Mesendoderm (in vitro differentiated cells): ENCODE measurements around the gene ISG20L2.

ENCODE experiments used
- DNase-seq: peaks from one replicate; pipeline ENCODE4 v3.0.0; 2013
- H2AK5ac ChIP-seq: 2 replicates; pipeline ENCODE4 v1.6.1; 2013; ENCODE audit warnings: low read length, inconsistent platforms
- H2BK120ac ChIP-seq: 2 replicates; pipeline ENCODE4 v1.6.1; 2013; ENCODE audit warnings: low read depth, mild to moderate bottlenecking, low read length, moderate library complexity, mixed read lengths
- H2BK15ac ChIP-seq: replicated peaks from 2 replicates; pipeline ENCODE4 v1.6.1; 2013; ENCODE audit warnings: low read depth, mild to moderate bottlenecking, moderate library complexity
- H2BK5ac ChIP-seq: 2 replicates; pipeline ENCODE4 v1.6.1; 2013; ENCODE audit warnings: low read length, inconsistent platforms
- H3K18ac ChIP-seq: 2 replicates; pipeline ENCODE4 v1.6.1; 2013; ENCODE audit warnings: mild to moderate bottlenecking, low read length, mixed read lengths
- H3K23ac ChIP-seq: one replicate; pipeline ENCODE4 v1.6.1; 2013; ENCODE audit warnings: low read length
- H3K27ac ChIP-seq: 2 replicates; pipeline ENCODE4 v1.5.1; 2013; ENCODE audit warnings: low read depth, mild to moderate bottlenecking, inconsistent platforms, low read length, moderate library complexity
- H3K27me3 ChIP-seq: 2 replicates; pipeline ENCODE4 v1.6.1; 2013; ENCODE audit warnings: low read length, control low read depth, mild to moderate bottlenecking, inconsistent platforms; ENCODE audit not compliant: insufficient read depth, poor library complexity
- H3K36me3 ChIP-seq: 2 replicates; pipeline ENCODE4 v1.6.1; 2013; ENCODE audit warnings: low read length, inconsistent platforms; ENCODE audit not compliant: control insufficient read depth, insufficient read depth
- H3K4ac ChIP-seq: one replicate; pipeline ENCODE4 v1.6.1; 2013; ENCODE audit warnings: low read depth, mild to moderate bottlenecking, low read length, moderate library complexity
- H3K4me1 ChIP-seq: 2 replicates; pipeline ENCODE4 v1.6.1; 2013; ENCODE audit warnings: low read depth, low read length, inconsistent platforms; ENCODE audit not compliant: control insufficient read depth
- H3K4me2 ChIP-seq: 2 replicates; pipeline ENCODE4 v1.6.1; 2013; ENCODE audit warnings: low read length
- H3K4me3 ChIP-seq: 2 replicates; pipeline ENCODE4 v1.5.1; 2013; ENCODE audit warnings: mild to moderate bottlenecking, low read length
- H3K56ac ChIP-seq: one replicate; pipeline ENCODE4 v1.6.1; 2013; ENCODE audit warnings: low read length
- H3K79me1 ChIP-seq: 2 replicates; pipeline ENCODE4 v1.6.1; 2013; ENCODE audit warnings: low read length, inconsistent platforms
- H3K79me2 ChIP-seq: 2 replicates; pipeline ENCODE4 v1.6.1; 2013; ENCODE audit warnings: mild to moderate bottlenecking, low read length; ENCODE audit not compliant: control insufficient read depth, insufficient read depth
- H3K9ac ChIP-seq: 2 replicates; pipeline ENCODE4 v1.6.1; 2013; ENCODE audit warnings: low read length, inconsistent platforms
- H4K5ac ChIP-seq: one replicate; pipeline ENCODE4 v1.6.1; 2013; ENCODE audit warnings: low read length
- H4K8ac ChIP-seq: one replicate; pipeline ENCODE4 v1.6.1; 2013; ENCODE audit warnings: low read depth, mild to moderate bottlenecking, control low read depth, low read length, moderate library complexity
- WGBS: extraction: QIAGEN DNeasy Blood & Tissue Kit; methylation state at CpG from one replicate; pipeline ENCODE4 v1.1.7; 2013; ENCODE audit warnings: low lambda C conversion rate, missing lambda C conversion rate; ENCODE audit not compliant: insufficient coverage; ENCODE audit errors: extremely low coverage; 5-methylcytosine and 5-hydroxymethylcytosine counted together

The ISG20L2 gene

DNA sequence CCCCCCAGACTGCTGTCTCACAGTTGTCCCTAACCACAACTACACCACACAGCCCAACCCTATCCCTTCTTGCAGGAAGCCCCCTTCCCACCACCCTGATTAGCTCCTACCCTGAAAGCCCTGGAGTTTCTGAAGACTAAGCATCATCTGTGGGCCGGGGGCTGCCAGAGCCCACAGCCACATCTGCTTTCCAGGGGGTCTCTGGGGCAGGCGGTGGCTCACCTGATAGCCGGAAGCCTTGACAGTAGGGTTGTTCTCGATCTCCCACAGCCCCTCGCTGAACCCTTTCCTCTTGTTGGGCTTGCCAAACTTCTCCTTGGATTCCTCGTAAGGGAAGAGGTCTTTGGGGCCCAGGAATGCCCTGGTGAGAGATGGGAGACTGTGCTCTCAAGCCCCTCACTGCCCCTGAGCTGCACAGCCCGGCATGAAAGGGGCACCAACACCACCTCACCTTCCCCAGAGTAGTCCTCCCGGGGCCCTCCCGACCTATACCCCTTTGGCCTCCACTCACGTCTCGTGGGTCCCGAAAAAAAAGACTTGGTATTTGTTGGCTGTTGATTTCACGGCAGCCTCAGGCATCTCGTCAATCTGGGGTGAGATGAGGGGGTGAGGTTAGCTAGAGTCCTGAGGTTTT is 16.3 kb upstream of the ISG20L2 start:
- WGBS = no CpG with 5 or more reads among the region's 14 CpGs
- Histone ChIP-seq H4K8ac (no peak overlapping the region), H3K4me3 (no peak overlapping the region), H3K27ac (peak overlapping the region; percentile 22), H3K27me3 (no peaks in the 10 kb centered on the region), H3K79me1 (peaks cover 14% of the 10 kb centered on the region), H3K56ac (peak overlapping the region; percentile 62), H3K9ac (peak overlapping the region; percentile 82), H2AK5ac (no peak overlapping the region), H2BK5ac (no peak overlapping the region), H3K23ac (no peak overlapping the region), H3K36me3 (peaks cover 7% of the 10 kb centered on the region), H4K5ac (no peak overlapping the region), H3K18ac (no peak overlapping the region), H3K4ac (no peak overlapping the region), H3K4me1 (peaks cover 36% of the 10 kb centered on the region), H2BK15ac (no peak overlapping the region), H3K79me2 (peaks cover 51% of the 10 kb centered on the region), H3K4me2 (no peak overlapping the region), H2BK120ac (no peak overlapping the region)
- DNase-seq = no peak

DNA sequence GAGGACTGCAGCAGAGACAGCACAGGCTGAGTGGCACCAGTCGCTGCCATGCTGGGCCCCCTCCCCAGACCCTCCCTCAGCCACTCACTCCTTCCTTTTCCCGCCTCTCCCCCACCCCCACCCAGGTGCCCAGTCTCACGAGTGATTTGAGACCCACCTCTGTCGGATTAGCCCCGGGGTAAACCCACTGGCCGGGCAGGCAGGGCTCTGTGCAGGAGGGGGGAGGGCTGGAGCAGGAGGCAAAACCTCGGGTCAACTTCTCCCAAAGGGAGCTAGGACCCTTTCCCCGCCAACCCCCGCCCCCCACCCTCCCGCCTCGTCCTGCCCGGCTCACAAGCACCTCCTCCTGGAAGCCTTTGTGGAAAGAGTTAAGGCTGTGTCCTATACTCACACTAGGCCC is 15.8 kb upstream of the ISG20L2 start:
- peaks cover 45% of the 10 kb centered on the region for H3K79me2 ChIP-seq
- H3K4me1 ChIP-seq = peaks cover 31% of the 10 kb centered on the region
- H3K27ac ChIP-seq = no peak overlapping the region
- no peak overlapping the region for H3K4ac ChIP-seq
- H3K9ac ChIP-seq = peak overlapping the region; percentile 82
- peak overlapping the region; percentile 62 for H3K56ac ChIP-seq
- H4K8ac ChIP-seq = no peak overlapping the region
- H3K27me3 ChIP-seq = no peaks in the 10 kb centered on the region
- H2AK5ac ChIP-seq = no peak overlapping the region
- peaks cover 5% of the 10 kb centered on the region for H3K36me3 ChIP-seq
- peaks cover 14% of the 10 kb centered on the region for H3K79me1 ChIP-seq
- H4K5ac ChIP-seq = no peak overlapping the region
- H3K4me2 ChIP-seq = no peak overlapping the region
- no peak overlapping the region for H3K23ac ChIP-seq
- H2BK5ac ChIP-seq = no peak overlapping the region
- no peak overlapping the region for H2BK15ac ChIP-seq
- WGBS = no CpG with 5 or more reads among the region's 12 CpGs
- no peak for DNase-seq
- no peak overlapping the region for H3K18ac ChIP-seq
- H3K4me3 ChIP-seq = no peak overlapping the region
- H2BK120ac ChIP-seq = no peak overlapping the region

DNA sequence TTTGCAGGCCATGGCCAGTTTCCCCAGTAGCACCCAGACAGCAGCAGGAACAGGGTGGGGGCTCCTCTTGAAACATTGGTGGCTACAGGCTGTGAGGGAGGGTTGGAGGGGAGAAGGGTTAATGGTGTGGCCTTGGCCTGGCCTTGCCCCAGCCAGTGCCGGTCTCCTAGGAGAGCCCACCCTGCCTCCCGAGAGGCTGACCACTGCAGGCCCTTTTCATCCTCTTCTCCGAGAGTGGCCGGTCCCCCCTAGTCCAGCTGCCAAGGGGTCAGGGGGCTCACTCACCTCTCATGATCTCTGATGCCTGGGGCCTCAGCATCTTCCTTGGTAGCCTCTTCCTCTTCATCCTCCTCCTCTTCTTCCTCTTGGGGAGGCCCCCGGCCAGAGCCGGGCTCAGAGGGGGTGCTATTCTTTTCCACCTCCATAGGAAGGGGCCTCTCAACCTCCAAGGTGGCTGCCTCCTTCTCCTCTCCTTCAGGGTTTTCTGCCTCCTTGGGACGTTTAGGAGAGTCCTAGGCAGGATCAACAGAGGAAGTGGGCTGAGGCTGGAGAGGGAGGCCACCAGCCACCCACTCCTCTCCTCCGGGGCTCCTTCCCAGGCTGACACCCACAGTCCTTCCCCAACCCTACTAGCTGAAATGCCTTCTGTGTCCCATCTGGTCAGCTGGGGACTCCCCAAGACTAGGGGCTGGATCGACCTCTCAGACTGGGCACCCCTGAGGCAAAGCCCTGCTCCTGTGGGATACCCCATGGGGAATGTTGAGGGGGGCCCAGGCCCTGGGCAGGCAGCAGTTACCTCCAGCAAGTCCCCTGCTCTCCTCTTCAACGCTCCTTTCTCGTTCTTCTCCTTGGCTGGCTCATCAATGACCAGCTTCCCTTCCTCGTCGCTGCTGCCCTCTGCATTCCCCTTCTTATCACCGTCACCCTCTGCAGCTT is 15.1 kb upstream of the ISG20L2 start:
- Histone ChIP-seq H3K18ac (no peak overlapping the region), H3K9ac (no peak overlapping the region), H3K27me3 (no peaks in the 10 kb centered on the region), H4K8ac (no peak overlapping the region), H3K27ac (no peak overlapping the region), H3K79me1 (peaks cover 14% of the 10 kb centered on the region), H3K4me2 (no peak overlapping the region), H3K4ac (no peak overlapping the region), H2BK5ac (no peak overlapping the region), H2AK5ac (no peak overlapping the region), H3K23ac (no peak overlapping the region), H4K5ac (no peak overlapping the region), H3K4me1 (peaks cover 23% of the 10 kb centered on the region), H3K79me2 (peaks cover 38% of the 10 kb centered on the region), H3K56ac (no peak overlapping the region), H3K4me3 (no peak overlapping the region), H3K36me3 (peaks cover 5% of the 10 kb centered on the region), H2BK120ac (no peak overlapping the region), H2BK15ac (no peak overlapping the region)
- WGBS = no CpG with 5 or more reads among the region's 14 CpGs
- no peak for DNase-seq

DNA sequence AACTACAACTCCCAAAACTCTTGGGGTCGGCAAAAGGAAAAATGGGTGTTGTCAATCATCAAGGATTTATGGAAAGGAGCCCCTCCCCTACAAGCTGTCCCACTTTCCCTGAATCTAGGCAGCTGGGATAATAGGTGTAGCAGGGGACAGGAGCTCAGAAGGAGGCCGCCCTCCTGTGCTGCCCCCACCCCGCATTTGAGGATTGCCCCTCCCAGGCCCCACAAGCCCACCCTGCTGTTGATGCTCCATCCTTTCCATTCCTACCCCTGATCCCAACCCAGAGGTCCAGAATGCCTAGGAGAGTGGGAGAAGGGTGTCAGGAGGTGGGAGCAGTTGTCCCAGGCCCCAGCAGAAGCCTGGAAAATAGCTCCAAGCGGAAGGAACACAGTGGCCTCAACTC is 14.2 kb upstream of the ISG20L2 start:
- Histone ChIP-seq H2BK5ac (no peak overlapping the region), H4K5ac (no peak overlapping the region), H3K36me3 (peaks cover 5% of the 10 kb centered on the region), H3K9ac (no peak overlapping the region), H3K4me1 (peaks cover 16% of the 10 kb centered on the region), H3K4me3 (no peak overlapping the region), H2BK15ac (no peak overlapping the region), H3K27ac (no peak overlapping the region), H3K79me2 (peaks cover 30% of the 10 kb centered on the region), H3K18ac (no peak overlapping the region), H3K56ac (no peak overlapping the region), H3K23ac (no peak overlapping the region), H3K4ac (no peak overlapping the region), H2AK5ac (no peak overlapping the region), H3K79me1 (peaks cover 14% of the 10 kb centered on the region), H3K27me3 (no peaks in the 10 kb centered on the region), H3K4me2 (no peak overlapping the region), H2BK120ac (no peak overlapping the region), H4K8ac (no peak overlapping the region)
- no peak for DNase-seq
- no CpG with 5 or more reads among the region's 4 CpGs for WGBS

DNA sequence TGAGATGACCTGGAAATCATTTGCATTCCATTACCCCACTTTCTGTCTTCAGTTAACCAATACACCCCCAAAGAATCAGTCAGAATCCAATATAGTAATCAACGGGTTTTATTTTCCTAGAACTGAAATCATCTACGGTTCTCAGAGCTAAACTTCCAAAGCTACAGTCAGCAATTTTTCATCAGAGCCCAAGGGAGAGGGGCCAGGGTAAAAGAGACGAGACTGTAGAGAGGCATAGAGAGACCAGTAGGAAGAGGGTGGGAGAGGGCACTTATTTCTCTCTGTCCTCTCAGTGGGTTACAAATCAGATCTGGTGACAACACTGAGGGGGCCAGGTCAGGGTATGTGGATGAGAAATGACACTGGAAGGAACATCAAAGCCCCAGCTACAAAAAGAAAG is 13.5 kb upstream of the ISG20L2 start:
- Histone ChIP-seq H3K36me3 (peaks cover 6% of the 10 kb centered on the region), H3K4me3 (no peak overlapping the region), H2BK5ac (no peak overlapping the region), H4K5ac (no peak overlapping the region), H2AK5ac (no peak overlapping the region), H3K9ac (peak overlapping the region; percentile 2), H3K23ac (no peak overlapping the region), H3K79me2 (peaks cover 24% of the 10 kb centered on the region), H3K4ac (no peak overlapping the region), H2BK15ac (no peak overlapping the region), H3K27me3 (no peaks in the 10 kb centered on the region), H4K8ac (no peak overlapping the region), H3K4me1 (peaks cover 16% of the 10 kb centered on the region), H3K79me1 (peaks cover 14% of the 10 kb centered on the region), H3K56ac (peak overlapping the region; percentile 10), H3K27ac (no peak overlapping the region), H3K18ac (no peak overlapping the region), H3K4me2 (no peak overlapping the region), H2BK120ac (no peak overlapping the region)
- DNase-seq = no peak
- WGBS = no CpG with 5 or more reads among the region's 3 CpGs
